Measurements from ENCODE around the gene KLHL34.

- TF ChIP-seq SIN3A (IDR thresholded peaks at IDR 0.05; ENCODE audit: borderline replicate concordance, low read depth, low read length): no peak
- no peak for TF ChIP-seq CTCF (IDR thresholded peaks at IDR 0.05)
These were observed 616 bp upstream of the KLHL34 start for GRCh38 chrX:21658746-21659145.

Data from SK-N-SH (cell line).